B cell (primary cell): ENCODE measurements around the gene SUSD2.
"Not testable (repeated sequence)": the region's sequence is repeated elsewhere in the genome, so short reads cannot be mapped to it uniquely, and the experiment has no call there.

Experiments used
- CTCF ChIP-seq: fragments of 200-600 bp; IDR thresholded peaks from one replicate; pipeline ENCODE4 v1.8.0; 2022; ENCODE audit warnings: antibody characterized with exemption, mild to moderate bottlenecking
- EZH2 ChIP-seq: IDR thresholded peaks from 2 replicates; pipeline ENCODE4 v1.6.1; 2012; ENCODE audit warnings: borderline replicate concordance, low read depth, mild to moderate bottlenecking, moderate library complexity, low read length; ENCODE audit not compliant: insufficient read depth, poor library complexity, severe bottlenecking

GRCh38 chr22:24182900-24183246 is 1.6 kb downstream of the SUSD2 start:
- TF ChIP-seq CTCF, EZH2: not testable (repeated sequence)
